Central memory CD8-positive, alpha-beta T cell (primary cell): ENCODE data around the gene UBR3.

Experiments
- ATAC-seq: fragments of 150-1000 bp; cut with Tn5 transposase; replicated peaks from 2 replicates; pipeline ENCODE4 v1.10.0; 2022; ENCODE audit warnings: mild to moderate bottlenecking, moderate FRiP score, moderate number of reproducible peaks; ENCODE audit not compliant: poor library complexity, severe bottlenecking; ENCODE audit errors: extremely low read depth
- DNase-seq, 2 donors: peaks; one replicate each; pipeline ENCODE4 v3.0.0; 2021; ENCODE audit warnings: low spot score in 2 of 2
- H3K27ac Mint-ChIP-seq: one replicate; pipeline ENCODE4 v1.8.0; 2022; ENCODE audit warnings: low read depth, mild to moderate bottlenecking, moderate library complexity, mixed read lengths
- H3K27me3 Mint-ChIP-seq: one replicate; pipeline ENCODE4 v1.8.0; 2022; ENCODE audit warnings: mixed read lengths
- H3K36me3 Mint-ChIP-seq: one replicate; pipeline ENCODE4 v1.8.0; 2022; ENCODE audit warnings: mild to moderate bottlenecking, moderate library complexity, mixed read lengths; ENCODE audit not compliant: insufficient read depth
- H3K4me1 Mint-ChIP-seq: one replicate; pipeline ENCODE4 v1.8.0; 2022; ENCODE audit warnings: mixed read lengths
- H3K4me3 Mint-ChIP-seq: one replicate; pipeline ENCODE4 v1.8.0; 2022; ENCODE audit warnings: mild to moderate bottlenecking, moderate library complexity, mixed read lengths
- H3K9me3 Mint-ChIP-seq: one replicate; pipeline ENCODE4 v1.8.0; 2022; ENCODE audit warnings: mixed read lengths

Gene UBR3, protein sequence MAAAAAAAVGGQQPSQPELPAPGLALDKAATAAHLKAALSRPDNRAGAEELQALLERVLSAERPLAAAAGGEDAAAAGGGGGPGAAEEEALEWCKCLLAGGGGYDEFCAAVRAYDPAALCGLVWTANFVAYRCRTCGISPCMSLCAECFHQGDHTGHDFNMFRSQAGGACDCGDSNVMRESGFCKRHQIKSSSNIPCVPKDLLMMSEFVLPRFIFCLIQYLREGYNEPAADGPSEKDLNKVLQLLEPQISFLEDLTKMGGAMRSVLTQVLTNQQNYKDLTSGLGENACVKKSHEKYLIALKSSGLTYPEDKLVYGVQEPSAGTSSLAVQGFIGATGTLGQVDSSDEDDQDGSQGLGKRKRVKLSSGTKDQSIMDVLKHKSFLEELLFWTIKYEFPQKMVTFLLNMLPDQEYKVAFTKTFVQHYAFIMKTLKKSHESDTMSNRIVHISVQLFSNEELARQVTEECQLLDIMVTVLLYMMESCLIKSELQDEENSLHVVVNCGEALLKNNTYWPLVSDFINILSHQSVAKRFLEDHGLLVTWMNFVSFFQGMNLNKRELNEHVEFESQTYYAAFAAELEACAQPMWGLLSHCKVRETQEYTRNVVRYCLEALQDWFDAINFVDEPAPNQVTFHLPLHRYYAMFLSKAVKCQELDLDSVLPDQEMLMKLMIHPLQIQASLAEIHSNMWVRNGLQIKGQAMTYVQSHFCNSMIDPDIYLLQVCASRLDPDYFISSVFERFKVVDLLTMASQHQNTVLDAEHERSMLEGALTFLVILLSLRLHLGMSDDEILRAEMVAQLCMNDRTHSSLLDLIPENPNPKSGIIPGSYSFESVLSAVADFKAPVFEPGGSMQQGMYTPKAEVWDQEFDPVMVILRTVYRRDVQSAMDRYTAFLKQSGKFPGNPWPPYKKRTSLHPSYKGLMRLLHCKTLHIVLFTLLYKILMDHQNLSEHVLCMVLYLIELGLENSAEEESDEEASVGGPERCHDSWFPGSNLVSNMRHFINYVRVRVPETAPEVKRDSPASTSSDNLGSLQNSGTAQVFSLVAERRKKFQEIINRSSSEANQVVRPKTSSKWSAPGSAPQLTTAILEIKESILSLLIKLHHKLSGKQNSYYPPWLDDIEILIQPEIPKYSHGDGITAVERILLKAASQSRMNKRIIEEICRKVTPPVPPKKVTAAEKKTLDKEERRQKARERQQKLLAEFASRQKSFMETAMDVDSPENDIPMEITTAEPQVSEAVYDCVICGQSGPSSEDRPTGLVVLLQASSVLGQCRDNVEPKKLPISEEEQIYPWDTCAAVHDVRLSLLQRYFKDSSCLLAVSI (N-terminal part only)

DNA sequence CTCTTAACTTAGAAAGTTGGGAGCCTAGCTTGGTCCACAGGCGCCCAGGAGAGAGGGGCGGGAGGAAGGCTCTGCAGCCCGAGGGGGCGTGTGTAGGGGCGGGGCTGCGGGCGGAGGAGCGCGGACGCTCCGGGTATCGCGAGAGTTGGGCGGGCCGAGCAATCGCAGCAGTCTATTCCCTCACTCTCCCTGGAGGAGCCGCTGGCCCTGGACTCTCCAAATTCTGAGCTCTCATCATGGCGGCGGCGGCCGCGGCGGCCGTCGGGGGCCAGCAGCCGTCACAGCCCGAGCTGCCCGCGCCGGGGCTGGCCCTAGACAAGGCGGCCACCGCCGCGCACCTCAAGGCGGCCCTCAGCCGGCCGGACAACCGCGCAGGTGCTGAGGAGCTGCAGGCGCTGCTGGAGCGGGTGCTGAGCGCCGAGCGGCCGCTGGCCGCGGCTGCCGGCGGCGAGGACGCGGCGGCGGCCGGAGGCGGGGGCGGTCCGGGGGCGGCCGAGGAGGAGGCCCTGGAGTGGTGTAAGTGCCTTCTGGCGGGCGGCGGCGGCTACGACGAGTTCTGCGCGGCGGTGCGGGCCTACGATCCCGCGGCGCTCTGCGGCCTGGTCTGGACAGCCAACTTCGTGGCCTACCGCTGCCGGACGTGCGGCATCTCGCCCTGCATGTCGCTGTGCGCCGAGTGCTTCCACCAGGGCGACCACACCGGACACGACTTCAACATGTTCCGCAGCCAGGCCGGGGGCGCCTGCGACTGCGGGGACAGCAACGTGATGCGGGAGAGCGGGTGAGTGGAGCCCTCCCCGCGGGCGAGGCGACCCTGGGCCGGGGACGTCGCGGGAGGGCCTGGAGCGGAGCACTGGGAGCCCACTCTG lies at the start of gene UBR3:
Gene UBR3 (plus strand): TSS at position 183 of the 869 bp plus-strand sequence. CDS start 54 bp downstream, at position 237.
- H3K9me3 Mint-ChIP-seq, result no peaks in the 10 kb centered on the region
- ATAC-seq (peak; percentile 77), DNase-seq (peak; percentile 78 to 84)
- peaks cover 68% of the 10 kb centered on the region for H3K4me1 Mint-ChIP-seq
- H3K27ac Mint-ChIP-seq, result peak within 1 kb of the TSS; percentile 95
- H3K4me3 Mint-ChIP-seq, result peak within 1 kb of the TSS; percentile 96
- peaks cover 28% of the 10 kb centered on the region for H3K36me3 Mint-ChIP-seq
- no peaks in the 10 kb centered on the region for H3K27me3 Mint-ChIP-seq

GRCh38 chr2:169778446-169778845 lies 48.8 kb upstream of the UBR3 start:
- DNase-seq (no peak), ATAC-seq (no peak)
- no peaks in the 10 kb centered on the region for H3K9me3 Mint-ChIP-seq
- no peak overlapping the region for H3K4me3 Mint-ChIP-seq
- no peak overlapping the region for H3K27ac Mint-ChIP-seq
- no peaks in the 10 kb centered on the region for H3K4me1 Mint-ChIP-seq
- peaks cover 1% of the 10 kb centered on the region for H3K36me3 Mint-ChIP-seq
- peaks cover 7% of the 10 kb centered on the region for H3K27me3 Mint-ChIP-seq

GRCh38 chr2:169781249-169782013 lies 45.8 kb upstream of the UBR3 start:
- ATAC-seq, result no peak
- DNase-seq, result no peak
- peaks cover 1% of the 10 kb centered on the region for H3K36me3 Mint-ChIP-seq
- no peaks in the 10 kb centered on the region for H3K4me1 Mint-ChIP-seq
- H3K4me3 Mint-ChIP-seq, result no peak overlapping the region
- H3K27ac Mint-ChIP-seq, result no peak overlapping the region
- no peaks in the 10 kb centered on the region for H3K9me3 Mint-ChIP-seq
- H3K27me3 Mint-ChIP-seq, result peaks cover 9% of the 10 kb centered on the region

DNA sequence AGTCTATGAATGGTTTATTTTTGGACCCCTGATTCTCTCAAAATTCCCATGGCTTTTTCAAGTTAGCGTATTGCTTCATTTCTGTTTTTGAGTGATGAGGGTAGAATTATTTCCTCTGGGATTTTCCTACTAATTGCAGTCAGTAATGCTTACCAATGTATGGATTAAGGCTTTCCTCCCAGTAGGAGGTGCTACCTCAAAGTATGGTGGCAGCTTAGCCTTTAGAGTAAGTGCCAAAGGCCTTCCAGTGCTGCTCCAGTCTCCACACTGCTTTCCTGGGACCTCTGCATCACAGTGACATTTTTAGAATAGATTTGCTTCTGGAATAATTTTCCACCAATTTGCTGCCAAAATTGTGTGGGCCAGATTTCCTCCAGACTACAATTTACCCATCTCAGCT lies 44.7 kb upstream of the UBR3 start:
- Mint-ChIP-seq H3K36me3 (no peaks in the 10 kb centered on the region), H3K4me3 (no peak overlapping the region), H3K27ac (no peak overlapping the region), H3K4me1 (no peaks in the 10 kb centered on the region), H3K9me3 (no peaks in the 10 kb centered on the region), H3K27me3 (peaks cover 10% of the 10 kb centered on the region)
- DNase-seq (no peak), ATAC-seq (no peak)

- ATAC-seq (no peak), DNase-seq (no peak)
- Mint-ChIP-seq H3K27me3 (peaks cover 28% of the 10 kb centered on the region), H3K9me3 (no peaks in the 10 kb centered on the region), H3K36me3 (no peaks in the 10 kb centered on the region), H3K4me3 (no peak overlapping the region), H3K27ac (no peak overlapping the region), H3K4me1 (peaks cover 7% of the 10 kb centered on the region)
Observed at GRCh38 chr2:169790581-169790980, 36.7 kb upstream of the UBR3 start.

DNA sequence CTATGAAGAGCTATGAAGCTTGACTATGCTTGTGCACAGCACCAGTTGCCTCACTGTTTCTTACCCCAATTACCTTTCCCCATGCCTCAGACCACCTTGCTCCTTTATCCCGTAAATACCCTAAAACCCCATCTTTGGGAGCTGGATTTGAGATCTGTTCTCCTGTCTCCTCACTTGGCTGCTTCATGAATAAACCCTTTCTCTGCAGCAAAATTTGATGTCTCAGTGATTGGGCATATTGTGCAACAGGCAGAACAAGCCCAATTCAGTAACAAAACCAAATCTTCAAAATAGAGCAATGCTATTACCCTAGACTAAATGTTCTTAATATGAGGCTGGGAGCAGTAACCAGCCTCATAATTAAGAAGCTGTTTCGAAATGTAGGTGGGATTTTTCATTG lies 32.1 kb upstream of the UBR3 start:
- no peaks in the 10 kb centered on the region for H3K9me3 Mint-ChIP-seq

GRCh38 chr2:169796441-169796840 lies 30.8 kb upstream of the UBR3 start:
- Mint-ChIP-seq H3K27ac (no peak overlapping the region), H3K9me3 (no peaks in the 10 kb centered on the region), H3K4me1 (peaks cover 9% of the 10 kb centered on the region), H3K36me3 (peaks cover 13% of the 10 kb centered on the region), H3K4me3 (peak overlapping the region; percentile 19), H3K27me3 (no peaks in the 10 kb centered on the region)
- DNase-seq, result no peak
- ATAC-seq, result no peak

More for the DNA sequence above, 32.1 kb upstream of the UBR3 start:
- ATAC-seq (no peak), DNase-seq (no peak)
- Mint-ChIP-seq H3K36me3 (peaks cover 10% of the 10 kb centered on the region), H3K27ac (no peak overlapping the region), H3K4me1 (peaks cover 9% of the 10 kb centered on the region), H3K27me3 (peaks cover under 1% of the 10 kb centered on the region), H3K4me3 (no peak overlapping the region)

DNA sequence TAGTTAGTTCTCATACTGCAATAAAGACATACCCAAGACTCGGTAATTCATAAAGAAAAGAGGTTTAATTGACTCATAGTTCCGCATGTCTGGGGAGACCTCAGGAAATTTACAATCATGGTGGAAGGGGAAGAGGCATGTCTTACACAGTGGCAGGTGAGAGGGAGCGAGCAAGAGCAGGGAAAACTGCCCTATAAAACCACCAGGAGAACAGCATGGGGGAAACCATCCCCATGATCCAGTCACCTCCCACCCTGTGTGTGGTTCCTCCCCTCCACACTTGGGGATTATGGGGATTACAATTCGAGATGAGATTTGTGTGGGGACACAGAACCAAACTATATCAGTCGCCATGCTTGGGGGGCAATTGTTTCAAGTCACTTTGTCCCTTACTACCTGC lies 29.7 kb upstream of the UBR3 start:
- no peaks in the 10 kb centered on the region for H3K9me3 Mint-ChIP-seq
- ATAC-seq, result no peak
- peak overlapping the region; percentile 47 for H3K4me3 Mint-ChIP-seq
- DNase-seq, result no peak
- peaks cover 15% of the 10 kb centered on the region for H3K4me1 Mint-ChIP-seq
- H3K27me3 Mint-ChIP-seq, result no peaks in the 10 kb centered on the region
- H3K36me3 Mint-ChIP-seq, result peaks cover 25% of the 10 kb centered on the region
- H3K27ac Mint-ChIP-seq, result no peak overlapping the region

GRCh38 chr2:169798397-169798717 lies 28.9 kb upstream of the UBR3 start:
- ATAC-seq, result no peak
- H3K4me1 Mint-ChIP-seq, result peaks cover 15% of the 10 kb centered on the region
- peak overlapping the region; percentile 87 for H3K4me3 Mint-ChIP-seq
- H3K36me3 Mint-ChIP-seq, result peaks cover 32% of the 10 kb centered on the region
- no peaks in the 10 kb centered on the region for H3K27me3 Mint-ChIP-seq
- peak overlapping the region; percentile 93 for H3K27ac Mint-ChIP-seq
- H3K9me3 Mint-ChIP-seq, result no peaks in the 10 kb centered on the region
- DNase-seq, result no peak

- Mint-ChIP-seq H3K4me1 (peaks cover 15% of the 10 kb centered on the region), H3K27me3 (no peaks in the 10 kb centered on the region), H3K36me3 (peaks cover 37% of the 10 kb centered on the region), H3K4me3 (peak within 1 kb of the TSS; percentile 87), H3K9me3 (no peaks in the 10 kb centered on the region), H3K27ac (peak within 1 kb of the TSS; percentile 93)
- ATAC-seq, result peak; percentile 94
- DNase-seq, result peak; percentile 64 to 78
Observed at GRCh38 chr2:169798718-169799592, 28.3 kb upstream of the UBR3 start, which contains the start of gene SSB. TSS of gene SSB (plus strand) at chr2:169798871. CDS start at chr2:169800961, 2,090 bp downstream.
